HG03521 (cell line): Measurements from ENCODE around the gene ADRM1.
A peak's percentile ranks its signal among the peaks of the same experiment; 100 is the strongest.

Source experiments
- ATAC-seq: cut with Tn5 transposase; IDR thresholded peaks from one replicate; pipeline ENCODE4 v1.9.1; 2021; ENCODE audit warnings: mild to moderate bottlenecking, moderate library complexity; ENCODE audit not compliant: unreplicated experiment

ADRM1 gene

GRCh38 chr20:62334881-62335280 is 32.1 kb downstream of the ADRM1 start:
- no peak for ATAC-seq

GRCh38 chr20:62335532-62335931 is 32.7 kb downstream of the ADRM1 start:
- no peak for ATAC-seq

- no peak for ATAC-seq
Observed at GRCh38 chr20:62336329-62336728, 33.5 kb downstream of the ADRM1 start.

GRCh38 chr20:62336775-62337557 is 34.2 kb downstream of the ADRM1 start:
- no peak for ATAC-seq

- ATAC-seq: no peak
Observed at GRCh38 chr20:62337558-62338293, 34.9 kb downstream of the ADRM1 start.

GRCh38 chr20:62338294-62338620 is 35.5 kb downstream of the ADRM1 start:
- no peak for ATAC-seq

GRCh38 chr20:62339647-62340062 is 36.9 kb downstream of the ADRM1 start:
- ATAC-seq: peak; percentile 50

- no peak for ATAC-seq
Observed at GRCh38 chr20:62342910-62343309, 40.1 kb downstream of the ADRM1 start.

GRCh38 chr20:62344092-62344491 is 41.3 kb downstream of the ADRM1 start:
- no peak for ATAC-seq

GRCh38 chr20:62344782-62345181 is 42.0 kb downstream of the ADRM1 start:
- ATAC-seq: no peak

GRCh38 chr20:62345681-62346370 is 43.0 kb downstream of the ADRM1 start:
- ATAC-seq: no peak

- no peak for ATAC-seq
Observed at GRCh38 chr20:62346398-62347150, 43.8 kb downstream of the ADRM1 start.

GRCh38 chr20:62347151-62347404 is 44.3 kb downstream of the ADRM1 start:
- no peak for ATAC-seq

- no peak for ATAC-seq
Observed at GRCh38 chr20:62347445-62347844, 44.6 kb downstream of the ADRM1 start.

GRCh38 chr20:62348604-62349003 is 45.8 kb downstream of the ADRM1 start:
- ATAC-seq: no peak

GRCh38 chr20:62349556-62350097 is 46.8 kb downstream of the ADRM1 start:
- no peak for ATAC-seq

GRCh38 chr20:62350098-62350628 is 47.4 kb downstream of the ADRM1 start:
- ATAC-seq: no peak

GRCh38 chr20:62350629-62351422 is 48.0 kb downstream of the ADRM1 start:
- ATAC-seq: no peak

GRCh38 chr20:62351469-62352401 is 48.9 kb downstream of the ADRM1 start:
- no peak for ATAC-seq
